HG03280 (cell line): ENCODE data around the gene HORMAD2.
"Not testable (repeated sequence)": the region's sequence is repeated elsewhere in the genome, so short reads cannot be mapped to it uniquely, and the experiment has no call there.

Source experiments
- ATAC-seq: cut with Tn5 transposase; IDR thresholded peaks from one replicate; pipeline ENCODE4 v1.9.1; 2021; ENCODE audit warnings: mild to moderate bottlenecking, moderate library complexity; ENCODE audit not compliant: unreplicated experiment

Gene HORMAD2

DNA sequence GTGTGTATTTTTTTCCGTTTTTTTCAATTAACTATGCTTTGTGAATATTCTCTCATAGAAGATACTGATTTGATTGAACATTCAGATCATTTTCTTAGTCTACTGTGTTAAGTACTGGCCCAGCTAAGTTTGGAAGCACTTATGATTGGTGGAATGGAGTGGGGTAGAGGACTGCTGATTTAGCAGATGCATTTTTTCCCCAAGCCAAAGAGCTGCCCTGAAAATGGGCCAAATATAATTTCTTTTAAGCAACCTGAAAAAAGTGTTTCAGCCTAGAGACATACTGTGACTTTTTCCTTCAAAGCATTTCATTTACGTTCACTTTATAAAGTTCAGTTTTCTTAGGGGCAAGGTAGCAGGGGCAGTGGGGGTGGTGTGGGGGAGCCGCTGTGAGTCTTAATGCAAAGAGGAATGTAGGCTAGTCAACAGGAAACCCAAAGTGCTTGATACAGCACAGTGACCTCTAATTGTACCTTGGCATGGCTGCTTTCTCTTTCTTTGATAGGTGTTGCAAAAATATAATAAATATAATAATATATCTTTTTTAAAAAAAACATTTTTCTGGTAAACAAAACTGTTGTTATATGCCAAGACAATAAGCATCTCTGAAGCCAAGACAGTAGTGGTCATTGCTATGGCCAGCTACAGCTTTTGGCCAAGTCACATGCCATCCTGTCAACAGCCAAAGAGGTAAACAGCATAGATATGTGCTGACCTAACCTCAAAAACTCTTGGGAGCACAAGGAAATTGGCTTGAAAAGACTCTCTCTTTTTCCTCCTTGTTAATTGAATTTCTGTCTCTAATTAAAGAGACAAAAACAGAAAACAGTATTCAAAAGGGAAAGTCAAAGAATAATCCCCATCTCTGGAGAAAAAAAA, 107.5 kb downstream of the HORMAD2 start:
- ATAC-seq: no peak

DNA sequence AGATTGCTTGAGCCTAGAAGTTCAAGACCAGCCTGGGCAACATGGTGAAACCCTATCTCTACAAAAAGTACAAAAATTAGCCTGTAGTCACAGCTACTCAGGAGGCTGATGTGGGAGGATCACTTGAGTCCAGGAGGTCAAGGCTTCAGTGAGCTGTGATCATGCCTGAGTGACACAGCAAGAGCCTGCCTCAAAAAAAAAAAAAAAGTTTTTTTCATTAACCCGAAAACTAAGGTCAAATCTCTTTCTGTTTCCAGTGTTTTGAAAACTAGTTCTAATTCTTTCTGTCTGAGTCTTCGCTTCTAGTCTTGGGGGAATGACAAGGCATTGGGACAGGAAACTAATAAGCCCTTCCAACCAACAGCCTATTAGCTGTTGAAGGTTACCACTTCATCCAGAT, 108.6 kb downstream of the HORMAD2 start:
- no peak for ATAC-seq

DNA sequence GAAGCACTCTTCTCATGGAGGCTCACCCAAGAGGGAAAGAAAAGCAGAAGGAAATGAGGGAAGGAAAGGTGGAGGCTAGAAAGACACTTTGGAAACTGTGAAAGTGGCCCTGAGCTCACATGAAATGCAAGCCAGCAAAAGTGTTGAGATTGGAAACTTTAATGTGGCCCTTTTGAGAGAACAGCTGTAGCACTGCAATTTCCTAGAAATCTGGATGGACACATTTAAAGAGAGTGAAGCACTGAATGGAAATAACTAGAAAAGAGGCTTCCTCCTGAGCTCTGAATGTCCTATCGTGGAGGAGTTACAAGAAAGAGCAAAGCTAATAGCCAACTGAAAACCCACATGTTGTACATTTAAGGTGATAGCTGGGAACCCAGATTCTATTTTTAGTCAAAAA, 110.3 kb downstream of the HORMAD2 start:
- ATAC-seq: no peak

DNA sequence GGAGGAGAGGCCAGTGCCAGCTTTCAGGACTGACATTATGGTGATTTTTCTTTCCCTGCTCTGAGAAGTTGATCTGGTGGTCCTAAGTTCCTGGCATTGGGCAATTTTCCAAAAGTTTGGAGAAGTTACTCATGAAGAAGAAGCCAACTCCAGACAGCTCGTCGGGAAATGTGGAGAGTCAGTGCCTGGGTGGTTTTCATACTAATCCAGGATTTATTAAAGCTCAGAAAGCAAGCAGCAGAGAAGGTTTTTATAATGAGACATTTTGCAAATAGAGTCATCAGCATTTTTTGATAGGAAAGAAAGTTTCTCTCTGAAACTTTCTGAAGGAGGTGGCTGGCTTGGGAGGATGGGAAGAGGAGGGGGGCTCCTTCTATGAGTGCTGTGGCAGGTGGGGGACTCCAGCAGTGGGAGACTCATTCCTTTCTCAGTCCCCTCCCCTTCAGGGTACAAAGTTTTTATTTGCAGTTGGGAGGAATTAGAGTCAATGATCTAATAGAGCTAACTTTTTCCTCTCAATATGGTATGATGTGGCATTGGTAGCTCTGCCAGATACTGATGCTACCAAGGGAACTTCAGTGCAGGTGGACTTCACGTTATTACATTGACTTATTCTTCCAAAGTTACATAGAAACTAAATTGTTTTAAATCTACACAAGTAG, 110.9 kb downstream of the HORMAD2 start:
- no peak for ATAC-seq

DNA sequence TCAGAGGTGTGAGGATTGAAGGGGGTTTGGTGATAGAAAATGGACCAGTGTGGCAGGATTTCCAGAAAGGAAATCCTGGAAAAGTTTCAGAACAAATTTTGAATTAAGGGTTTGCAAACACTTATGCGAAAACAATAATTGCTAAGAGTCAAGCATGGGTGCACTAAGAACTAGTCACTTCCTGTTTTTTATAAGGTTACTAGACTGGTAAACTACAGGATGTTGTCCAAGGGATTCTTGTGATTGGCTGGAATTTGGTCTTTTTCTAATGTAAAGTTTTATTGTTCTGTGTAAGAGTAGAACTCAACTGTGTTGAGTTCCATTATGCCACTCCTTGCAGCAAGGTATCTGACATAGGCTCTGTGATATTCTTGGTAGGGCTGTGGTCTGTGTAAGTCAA, 112.2 kb downstream of the HORMAD2 start:
- ATAC-seq: no peak

DNA sequence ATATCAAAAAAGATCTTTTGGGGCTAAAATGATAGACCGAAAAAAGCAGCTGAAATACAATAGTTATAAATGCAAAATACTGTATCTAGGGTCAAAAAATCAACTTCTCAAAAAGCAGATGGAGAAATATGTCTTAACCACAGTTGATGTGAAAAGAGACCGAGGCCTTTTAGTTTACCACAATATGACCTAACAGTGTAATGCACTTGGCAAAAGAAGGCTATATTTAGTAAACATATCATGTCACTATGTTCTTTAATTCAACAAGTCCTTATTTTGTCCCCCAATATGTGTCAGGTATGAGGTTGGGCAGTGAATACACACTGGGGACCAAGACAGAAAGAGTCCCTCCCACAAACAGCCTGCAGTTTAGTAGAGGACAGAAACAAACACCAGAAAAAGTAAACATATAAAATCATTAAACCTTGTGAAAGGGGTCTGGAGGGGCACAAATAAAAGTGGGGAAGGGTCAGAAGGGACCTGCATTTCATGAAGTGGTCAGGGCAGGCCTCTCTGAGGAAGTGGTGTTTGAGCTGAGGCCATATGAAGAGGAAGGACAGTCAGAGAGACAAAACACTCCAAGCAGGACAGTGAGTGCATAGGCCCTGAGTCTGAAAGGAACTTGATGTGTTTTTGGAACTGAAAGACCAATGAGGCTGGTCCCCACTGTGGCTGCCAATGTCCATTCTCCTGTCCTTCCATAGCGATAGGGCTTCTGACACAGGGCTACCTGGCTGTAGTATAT, 112.9 kb downstream of the HORMAD2 start:
- no peak for ATAC-seq

DNA sequence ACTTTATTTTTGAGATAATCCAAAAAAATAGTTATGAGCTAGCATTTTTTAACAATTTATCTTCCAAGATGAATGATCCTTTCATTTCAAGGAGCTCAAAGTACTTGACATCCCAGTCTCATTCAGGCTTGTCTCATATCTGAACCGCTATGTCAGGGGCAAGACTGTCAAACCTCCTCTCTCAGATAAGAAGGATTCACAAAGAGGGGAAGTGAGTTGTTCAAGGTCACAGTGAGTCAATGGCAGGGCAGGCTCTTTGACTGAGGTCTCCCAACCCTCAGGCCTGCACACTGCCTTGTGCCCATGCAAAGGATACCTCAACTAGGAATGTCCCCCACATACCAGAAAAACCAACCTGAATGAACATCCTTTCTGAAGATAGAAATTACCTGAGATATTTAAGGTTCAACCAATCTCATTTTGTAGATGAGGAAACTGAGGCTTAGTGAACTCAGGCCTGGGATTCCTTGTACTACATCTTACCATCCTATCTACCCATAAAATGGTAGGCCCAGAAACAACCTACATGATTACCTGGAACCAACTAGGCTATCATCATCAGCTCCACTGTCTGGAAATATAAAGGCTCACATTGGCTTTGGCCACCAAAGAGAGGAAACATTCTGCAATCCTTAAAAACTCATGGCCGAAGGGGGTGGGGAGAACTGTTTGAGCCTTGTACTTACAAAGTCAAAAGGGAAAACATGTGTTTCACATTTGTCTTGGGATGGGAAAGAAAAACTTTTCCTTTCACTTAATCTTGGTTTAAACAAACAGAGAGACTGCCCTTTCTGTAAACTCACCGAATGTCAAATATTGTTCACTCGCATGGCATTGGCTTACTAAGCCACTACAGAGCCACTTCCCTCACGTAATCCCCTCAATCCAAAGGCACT, 115.2 kb downstream of the HORMAD2 start:
- no peak for ATAC-seq

DNA sequence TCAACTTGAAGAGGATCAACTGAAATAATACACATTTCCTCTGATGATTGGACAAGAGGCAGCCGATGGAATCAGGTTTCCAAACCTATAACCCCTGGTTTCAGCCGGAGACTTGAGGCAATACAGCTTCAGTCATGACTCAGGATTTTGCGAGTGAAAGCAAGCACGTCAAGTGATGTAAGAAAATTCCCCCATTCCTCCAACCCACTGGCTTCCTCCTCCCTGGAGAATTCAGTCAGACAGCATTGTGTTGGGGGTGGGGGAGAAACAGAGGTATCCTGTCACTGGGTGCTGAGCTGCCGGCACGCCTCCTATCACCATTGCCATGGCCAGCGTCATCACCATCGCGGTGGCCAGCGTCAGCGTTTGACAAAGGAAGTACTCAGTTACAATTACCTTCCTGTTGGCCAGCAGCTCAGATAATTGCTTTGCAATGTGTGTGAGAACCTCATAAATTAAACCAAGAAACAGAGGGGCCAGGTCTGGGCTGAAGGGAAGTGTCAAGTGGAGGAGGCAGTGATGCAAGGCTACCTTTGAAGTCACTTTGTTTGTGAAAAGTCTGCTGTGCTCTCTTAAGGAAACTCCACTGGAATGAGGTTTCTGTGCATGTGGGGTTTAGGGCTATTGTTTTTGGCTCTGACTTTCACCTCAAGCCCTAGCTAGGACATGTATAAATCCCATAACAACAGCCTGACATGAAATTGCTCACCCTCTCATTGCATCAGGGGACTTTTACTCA, 116.0 kb downstream of the HORMAD2 start:
- no peak for ATAC-seq

DNA sequence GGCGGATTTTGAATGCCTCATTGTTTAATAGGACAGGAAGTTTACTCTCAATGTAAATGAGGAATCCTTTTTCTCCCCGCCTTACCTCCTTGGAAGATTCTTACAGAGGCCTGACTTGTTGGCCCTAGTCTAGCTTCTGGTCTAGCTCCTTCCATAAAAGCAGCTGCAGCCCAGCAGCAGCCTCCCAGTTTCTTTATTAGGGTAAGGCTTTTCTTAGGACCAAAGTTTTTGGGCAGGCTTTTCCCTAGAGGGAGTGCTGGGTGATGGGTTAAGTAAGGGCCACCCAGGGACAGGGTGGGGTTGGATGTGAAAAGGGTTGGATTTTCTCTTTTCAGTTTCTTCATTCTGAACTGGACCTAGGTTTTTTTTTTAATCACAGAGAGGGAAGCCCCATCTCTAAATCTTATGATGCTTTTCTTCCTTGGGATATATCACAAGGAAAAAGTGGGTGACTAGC, 116.6 kb downstream of the HORMAD2 start:
- ATAC-seq: no peak

DNA sequence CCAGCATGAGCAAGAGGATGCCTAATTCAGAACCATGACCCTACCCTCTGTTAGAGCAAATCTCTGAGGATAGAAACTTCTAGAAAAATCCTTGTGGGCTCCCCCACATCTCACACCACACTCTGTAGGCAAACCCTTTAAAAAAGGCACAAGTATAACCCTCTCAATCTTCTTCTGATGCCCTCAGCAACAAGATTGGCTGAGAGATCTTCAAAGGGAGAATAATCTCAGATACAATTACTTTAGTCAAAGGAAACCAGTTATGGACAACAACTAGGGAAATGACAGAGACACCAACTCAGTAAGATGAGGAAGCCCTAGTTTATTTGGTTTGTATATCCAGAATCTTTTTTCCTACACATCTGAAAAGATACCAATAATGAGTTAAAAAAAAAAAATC, 117.1 kb downstream of the HORMAD2 start:
- ATAC-seq: no peak

DNA sequence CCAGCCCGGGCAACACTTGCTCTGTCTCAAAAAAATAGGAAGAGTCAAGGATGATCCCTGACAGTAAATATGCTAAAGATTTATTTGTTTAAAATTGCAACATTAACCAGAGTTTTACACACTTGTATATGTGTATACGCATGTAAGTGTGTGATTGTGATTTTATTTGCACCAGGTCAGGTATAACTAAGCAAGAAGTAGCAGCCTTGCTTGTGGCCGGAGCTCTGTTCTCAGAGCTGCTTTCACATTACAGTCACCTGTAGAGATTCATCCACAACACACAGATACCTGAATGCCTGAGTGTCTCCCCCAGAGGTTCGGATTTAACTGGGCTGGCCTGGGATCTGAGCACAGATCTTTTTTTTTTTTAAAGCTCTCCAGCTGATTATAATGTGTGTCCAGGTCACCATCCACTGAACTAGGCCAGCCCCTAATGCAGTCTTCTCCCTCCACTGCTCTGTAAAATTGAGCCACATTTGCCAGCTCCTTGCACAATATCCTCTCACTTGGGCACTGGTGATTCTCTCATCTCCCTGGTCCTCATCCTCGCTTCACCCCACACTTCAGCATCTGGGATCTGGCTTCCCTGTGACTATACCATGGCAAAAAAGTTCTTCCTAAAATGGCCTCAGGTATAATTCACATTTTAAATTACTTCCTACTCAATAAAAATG, 118.0 kb downstream of the HORMAD2 start:
- no peak for ATAC-seq

DNA sequence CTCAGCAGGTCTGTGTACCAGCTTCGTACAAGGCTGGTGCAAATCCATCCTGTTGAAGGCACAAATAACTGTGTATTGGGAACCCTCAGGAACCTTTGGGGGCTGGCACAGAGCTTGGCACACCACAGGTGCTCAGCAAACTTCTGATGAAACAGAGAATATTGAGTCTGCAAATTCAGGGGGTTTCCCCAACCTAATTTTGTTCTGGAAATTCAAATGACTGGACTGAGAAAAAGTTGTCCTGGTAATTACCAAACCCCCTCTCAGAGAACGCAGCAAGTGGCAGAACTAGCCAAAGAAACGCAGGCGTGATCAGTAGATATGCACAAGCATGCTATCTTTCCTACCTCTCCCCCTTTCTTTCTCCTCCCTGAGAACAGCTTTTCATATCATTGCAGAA, 118.7 kb downstream of the HORMAD2 start:
- no peak for ATAC-seq

DNA sequence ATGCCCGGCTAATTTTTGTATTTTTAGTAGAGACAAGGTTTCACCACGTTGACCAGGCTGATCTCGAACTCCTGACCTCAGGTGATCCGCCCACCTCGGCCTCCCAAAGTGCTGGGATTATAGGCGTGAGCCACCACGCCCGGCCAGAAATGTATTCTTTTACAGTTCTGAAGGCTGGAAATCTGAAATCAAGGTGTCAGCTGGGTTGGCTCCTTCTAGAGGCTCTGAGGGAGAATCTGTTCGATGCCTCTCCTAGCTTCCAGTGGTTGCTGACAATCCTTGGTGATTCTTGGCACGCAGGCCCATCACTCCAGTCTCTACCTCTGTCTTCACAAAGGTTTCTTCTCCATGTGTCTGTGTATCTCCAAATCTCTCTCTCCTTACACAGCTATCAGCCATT, 120.6 kb downstream of the HORMAD2 start:
- ATAC-seq: not testable (repeated sequence)

DNA sequence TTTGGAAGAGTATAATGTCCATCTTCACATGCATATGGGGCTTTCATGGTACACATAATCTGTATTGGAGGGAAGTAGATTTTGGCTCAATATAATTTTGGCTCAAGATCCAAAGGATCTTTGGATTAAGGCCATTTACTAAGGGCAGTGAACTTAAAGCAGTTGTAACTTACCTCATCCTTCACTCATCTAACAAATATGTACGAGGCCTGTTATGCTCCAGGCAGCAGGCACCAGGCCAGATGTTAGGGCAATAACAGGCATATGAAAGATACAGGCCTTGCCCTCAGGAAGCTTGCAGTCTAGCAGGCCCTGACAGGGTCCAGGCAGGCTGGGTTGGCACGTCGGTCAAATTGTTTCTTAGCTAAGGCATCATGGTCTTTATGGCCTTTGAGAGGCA, 121.7 kb downstream of the HORMAD2 start:
- no peak for ATAC-seq

DNA sequence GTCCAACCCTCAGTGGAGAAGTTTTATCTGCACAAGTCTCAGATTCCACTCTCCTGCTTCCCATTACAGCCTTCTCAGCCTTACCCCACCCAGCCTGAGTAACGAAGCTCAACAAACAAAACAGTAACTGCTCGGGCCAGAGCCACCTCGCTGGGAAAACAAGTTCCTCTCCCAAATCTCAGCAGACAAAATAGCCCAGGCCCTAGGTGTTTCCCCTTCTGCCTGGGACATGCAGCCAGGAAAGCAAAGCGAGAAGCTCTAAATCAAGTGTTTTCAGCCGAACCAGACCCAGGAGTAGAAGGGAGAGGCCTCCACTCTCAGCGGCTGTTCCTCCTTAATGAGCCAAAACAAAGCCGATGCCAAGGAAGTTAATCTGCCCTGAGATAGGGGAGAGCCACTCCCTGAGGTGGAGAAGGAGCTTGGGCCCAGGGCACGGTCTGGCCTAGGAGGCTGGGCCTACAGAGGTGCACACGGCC, 122.3 kb downstream of the HORMAD2 start:
- no peak for ATAC-seq

DNA sequence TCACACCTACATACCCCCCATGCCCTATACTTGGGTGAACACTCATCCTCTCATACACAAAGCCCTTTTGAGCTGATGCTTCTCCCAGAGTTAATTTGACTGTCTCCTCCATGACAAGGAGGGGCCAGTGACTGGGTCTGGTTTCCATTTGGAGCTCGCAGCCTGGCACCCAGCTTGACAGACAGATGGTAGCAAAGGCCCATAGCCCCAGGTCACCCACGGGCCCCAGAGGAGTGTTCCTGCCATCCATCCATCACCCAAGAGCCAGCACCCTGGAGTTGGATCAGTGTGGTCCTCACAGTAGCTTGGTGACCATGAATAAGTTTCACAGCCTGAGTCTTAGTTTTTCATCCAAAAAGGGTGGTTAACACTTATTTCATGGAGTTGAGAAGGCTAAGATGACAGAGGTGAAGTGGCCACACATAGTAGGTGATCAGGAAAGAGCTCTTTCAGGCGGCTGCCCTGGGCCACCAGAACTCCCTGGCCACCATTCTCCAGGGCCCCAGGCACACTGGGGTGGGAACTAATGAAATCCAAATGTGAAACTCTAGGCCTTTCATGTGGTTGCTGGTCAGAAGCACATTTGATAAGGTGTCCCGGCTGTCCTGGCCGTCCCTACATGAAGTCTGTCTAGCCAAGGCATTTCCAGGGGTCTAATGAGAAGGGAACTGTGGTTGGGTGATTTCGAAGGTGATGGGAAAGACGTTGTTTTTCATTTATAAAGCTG, 123.9 kb downstream of the HORMAD2 start:
- no peak for ATAC-seq

DNA sequence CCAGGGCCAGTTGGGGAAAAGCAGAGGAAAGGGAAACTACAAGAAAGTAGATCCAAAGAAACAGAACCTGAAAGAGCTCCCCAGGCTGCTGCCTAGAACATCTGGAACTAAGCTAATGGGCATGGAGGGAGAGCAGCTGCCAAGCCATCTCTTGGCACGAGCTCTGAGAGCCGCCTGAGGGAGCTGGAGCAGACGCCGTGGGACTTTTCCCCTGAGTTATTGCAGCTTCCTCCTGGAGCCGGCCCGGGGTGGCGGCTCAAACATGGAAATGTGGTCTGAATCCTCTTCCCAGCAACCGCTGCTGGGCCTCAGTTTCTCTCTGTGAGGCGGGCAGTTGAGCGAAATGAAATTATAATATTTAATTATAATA, 124.5 kb downstream of the HORMAD2 start:
- no peak for ATAC-seq

DNA sequence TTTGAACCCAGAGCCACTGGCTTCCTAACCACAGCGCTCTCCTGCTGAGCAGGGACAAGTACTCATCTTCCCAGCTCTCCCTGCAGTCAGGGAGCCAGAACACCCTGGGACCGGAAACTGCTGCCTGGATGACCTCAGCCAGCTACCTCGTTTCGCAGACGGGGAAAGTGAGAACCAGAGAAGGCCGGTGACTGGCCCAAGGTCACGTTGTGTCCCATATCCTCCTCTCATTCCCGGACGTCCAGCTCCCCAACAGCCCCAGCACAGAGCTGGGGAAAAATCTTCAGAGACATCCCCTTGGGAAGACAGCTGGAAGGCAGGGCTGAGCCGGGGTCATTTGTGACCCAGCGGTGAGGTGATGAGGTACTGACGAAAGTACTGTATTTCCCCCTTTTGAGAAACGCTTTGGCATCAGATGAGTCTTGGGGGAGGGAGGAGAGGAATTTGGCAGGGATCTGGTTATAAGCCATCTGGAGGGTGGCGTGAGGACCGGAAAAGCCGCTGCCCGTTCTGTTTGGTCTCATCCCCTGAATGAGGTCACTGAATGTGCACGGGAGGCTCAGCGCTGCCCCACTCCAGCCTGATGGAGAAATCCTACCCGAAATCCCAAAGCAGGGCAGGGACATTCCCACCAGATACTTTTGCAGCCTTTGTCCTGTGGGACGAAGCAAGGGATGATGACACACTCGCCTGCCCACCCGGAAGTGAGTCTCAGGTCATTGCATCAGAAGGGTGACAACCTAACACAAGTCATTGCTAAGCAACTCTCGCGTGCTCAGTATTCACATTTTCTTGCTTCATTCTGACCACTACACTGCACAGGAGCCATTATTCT, 125.2 kb downstream of the HORMAD2 start:
- no peak for ATAC-seq
